Loucy (cell line): Measurements from ENCODE around the gene LEPROT.

Experiments
- H2AFZ ChIP-seq: fragments of 200-600 bp; sonication (generic); 2 replicates; pipeline ENCODE4 v1.6.0; 2016; ENCODE audit warnings: antibody characterized with exemption, mild to moderate bottlenecking, low read length, moderate library complexity
- H3F3A ChIP-seq: fragments of 200-600 bp; 2 replicates; pipeline ENCODE4 v1.6.0; 2016; ENCODE audit warnings: antibody characterized with exemption, low read depth, mild to moderate bottlenecking
- H3K27me3 ChIP-seq: fragments of 200-600 bp; sonication (generic); 2 replicates; pipeline ENCODE4 v1.6.1; 2014; ENCODE audit warnings: low read length, mild to moderate bottlenecking; ENCODE audit not compliant: insufficient read depth, poor library complexity, severe bottlenecking
- H3K36me3 ChIP-seq: fragments of 200-600 bp; sonication (generic); 2 replicates; pipeline ENCODE4 v1.6.1; 2016; ENCODE audit warnings: low read length; ENCODE audit not compliant: insufficient read depth
- H3K4me1 ChIP-seq: fragments of 200-600 bp; sonication (generic); 2 replicates; pipeline ENCODE4 v1.5.1; 2014; ENCODE audit warnings: low read length, mild to moderate bottlenecking; ENCODE audit not compliant: insufficient read depth, poor library complexity, severe bottlenecking
- H3K4me2 ChIP-seq: fragments of 200-600 bp; sonication (generic); 2 replicates; pipeline ENCODE4 v1.6.0; 2014; ENCODE audit warnings: antibody characterized with exemption, low read length, low read depth, mild to moderate bottlenecking; ENCODE audit not compliant: poor library complexity, severe bottlenecking
- H3K4me3 ChIP-seq: fragments of 200-600 bp; sonication (generic); 2 replicates; pipeline ENCODE4 v1.5.1; 2014; ENCODE audit warnings: low read length, mild to moderate bottlenecking, mixed read lengths; ENCODE audit not compliant: poor library complexity, severe bottlenecking
- H3K79me2 ChIP-seq: fragments of 200-600 bp; sonication (generic); 2 replicates; pipeline ENCODE4 v1.6.1; 2014; ENCODE audit warnings: low read length; ENCODE audit not compliant: insufficient read depth
- H3K9ac ChIP-seq: fragments of 200-600 bp; sonication (generic); 2 replicates; pipeline ENCODE4 v1.6.0; 2014; ENCODE audit warnings: mild to moderate bottlenecking, low read depth, low read length, moderate library complexity; ENCODE audit not compliant: poor library complexity, severe bottlenecking
- H3K9me2 ChIP-seq: fragments of 200-600 bp; sonication (generic); replicated peaks from 2 replicates; pipeline ENCODE4 v1.6.1; 2016; ENCODE audit warnings: low read depth, low read length, mixed read lengths
- H3K9me3 ChIP-seq: fragments of 200-600 bp; sonication (generic); 2 replicates; pipeline ENCODE4 v1.6.1; 2014; ENCODE audit warnings: mild to moderate bottlenecking, antibody characterized with exemption, low read length, low read depth; ENCODE audit not compliant: insufficient read depth
- H4K20me1 ChIP-seq: fragments of 200-600 bp; sonication (generic); 2 replicates; pipeline ENCODE4 v1.6.0; 2014; ENCODE audit warnings: antibody characterized with exemption, low read length, mild to moderate bottlenecking; ENCODE audit not compliant: insufficient read depth, poor library complexity, severe bottlenecking
- EZH2phosphoT487 ChIP-seq: fragments of 200-600 bp; IDR thresholded peaks from 2 replicates; pipeline ENCODE4 v1.6.1; 2018; ENCODE audit warnings: antibody characterized with exemption, mild to moderate bottlenecking, moderate library complexity, borderline replicate concordance
- TF ChIP-seq, protein P1 (sequence below): fragments of 200-600 bp; sonication (generic); conservative IDR thresholded peaks from 2 replicates; pipeline ENCODE4 v1.5.1; 2014; ENCODE audit warnings: mild to moderate bottlenecking, antibody characterized with exemption, low read length

Gene LEPROT

DNA sequence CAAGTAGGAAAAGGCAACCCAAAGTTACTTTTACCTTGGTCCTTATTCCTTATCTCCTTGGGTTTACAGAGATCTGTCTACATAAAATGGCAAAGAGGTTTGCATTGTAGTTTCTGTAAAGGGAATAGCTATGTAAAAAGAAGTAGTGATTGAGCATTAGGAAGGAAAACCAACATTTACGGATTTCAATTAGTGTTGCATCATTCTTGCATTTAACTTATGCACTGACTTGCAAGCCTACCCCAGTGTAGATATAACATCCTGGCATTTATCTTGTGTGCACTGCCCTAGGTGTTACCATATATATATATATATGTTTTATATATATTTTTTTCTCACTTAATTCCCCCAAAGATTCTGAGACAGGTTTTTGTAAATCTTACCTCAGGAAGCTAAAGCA lies 3.7 kb upstream of the LEPROT start:
- peaks cover 4% of the 10 kb centered on the region for H4K20me1 ChIP-seq
- peaks cover 10% of the 10 kb centered on the region for H3K79me2 ChIP-seq
- no peaks in the 10 kb centered on the region for H3F3A ChIP-seq
- no peak overlapping the region for H3K4me3 ChIP-seq
- H3K4me2 ChIP-seq: no peak overlapping the region
- H2AFZ ChIP-seq: no peak overlapping the region
- H3K9me3 ChIP-seq: no peaks in the 10 kb centered on the region
- no peak for TF ChIP-seq EZH2phosphoT487
- TF ChIP-seq, protein P1, sequence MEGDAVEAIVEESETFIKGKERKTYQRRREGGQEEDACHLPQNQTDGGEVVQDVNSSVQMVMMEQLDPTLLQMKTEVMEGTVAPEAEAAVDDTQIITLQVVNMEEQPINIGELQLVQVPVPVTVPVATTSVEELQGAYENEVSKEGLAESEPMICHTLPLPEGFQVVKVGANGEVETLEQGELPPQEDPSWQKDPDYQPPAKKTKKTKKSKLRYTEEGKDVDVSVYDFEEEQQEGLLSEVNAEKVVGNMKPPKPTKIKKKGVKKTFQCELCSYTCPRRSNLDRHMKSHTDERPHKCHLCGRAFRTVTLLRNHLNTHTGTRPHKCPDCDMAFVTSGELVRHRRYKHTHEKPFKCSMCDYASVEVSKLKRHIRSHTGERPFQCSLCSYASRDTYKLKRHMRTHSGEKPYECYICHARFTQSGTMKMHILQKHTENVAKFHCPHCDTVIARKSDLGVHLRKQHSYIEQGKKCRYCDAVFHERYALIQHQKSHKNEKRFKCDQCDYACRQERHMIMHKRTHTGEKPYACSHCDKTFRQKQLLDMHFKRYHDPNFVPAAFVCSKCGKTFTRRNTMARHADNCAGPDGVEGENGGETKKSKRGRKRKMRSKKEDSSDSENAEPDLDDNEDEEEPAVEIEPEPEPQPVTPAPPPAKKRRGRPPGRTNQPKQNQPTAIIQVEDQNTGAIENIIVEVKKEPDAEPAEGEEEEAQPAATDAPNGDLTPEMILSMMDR: no peak
- no peaks in the 10 kb centered on the region for H3K9me2 ChIP-seq
- no peak overlapping the region for H3K9ac ChIP-seq
- peaks cover 14% of the 10 kb centered on the region for H3K4me1 ChIP-seq
- H3K27me3 ChIP-seq: no peaks in the 10 kb centered on the region
- no peaks in the 10 kb centered on the region for H3K36me3 ChIP-seq

DNA sequence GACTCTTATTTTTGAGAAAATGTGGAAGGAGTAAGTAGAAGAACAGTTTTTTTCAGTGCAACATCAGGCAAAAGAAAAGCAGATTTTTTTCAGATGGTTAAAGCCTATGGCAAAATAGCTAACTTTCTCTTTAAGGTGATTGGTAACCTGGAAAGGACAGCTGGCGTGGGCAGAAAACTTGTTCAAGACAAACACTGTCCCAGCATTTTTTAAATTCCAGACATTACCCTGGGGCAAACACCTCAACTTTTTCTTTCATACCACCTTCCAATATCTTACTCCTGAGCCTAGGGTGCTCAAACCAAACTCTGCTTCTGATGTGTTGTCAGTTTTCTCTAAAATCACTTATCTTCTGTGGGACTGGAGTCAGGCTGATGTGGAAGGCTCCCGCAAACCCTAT lies 2.7 kb upstream of the LEPROT start:
- no peaks in the 10 kb centered on the region for H3K27me3 ChIP-seq
- H3K79me2 ChIP-seq: peaks cover 19% of the 10 kb centered on the region
- no peaks in the 10 kb centered on the region for H3F3A ChIP-seq
- H3K36me3 ChIP-seq: no peaks in the 10 kb centered on the region
- H3K9me2 ChIP-seq: no peaks in the 10 kb centered on the region
- H3K9me3 ChIP-seq: no peaks in the 10 kb centered on the region
- no peak overlapping the region for H2AFZ ChIP-seq
- H3K4me1 ChIP-seq: peaks cover 23% of the 10 kb centered on the region
- H4K20me1 ChIP-seq: peaks cover 14% of the 10 kb centered on the region
- no peak overlapping the region for H3K4me2 ChIP-seq
- H3K9ac ChIP-seq: no peak overlapping the region
- no peak overlapping the region for H3K4me3 ChIP-seq
- TF ChIP-seq, protein P1: no peak
- TF ChIP-seq EZH2phosphoT487: no peak

DNA sequence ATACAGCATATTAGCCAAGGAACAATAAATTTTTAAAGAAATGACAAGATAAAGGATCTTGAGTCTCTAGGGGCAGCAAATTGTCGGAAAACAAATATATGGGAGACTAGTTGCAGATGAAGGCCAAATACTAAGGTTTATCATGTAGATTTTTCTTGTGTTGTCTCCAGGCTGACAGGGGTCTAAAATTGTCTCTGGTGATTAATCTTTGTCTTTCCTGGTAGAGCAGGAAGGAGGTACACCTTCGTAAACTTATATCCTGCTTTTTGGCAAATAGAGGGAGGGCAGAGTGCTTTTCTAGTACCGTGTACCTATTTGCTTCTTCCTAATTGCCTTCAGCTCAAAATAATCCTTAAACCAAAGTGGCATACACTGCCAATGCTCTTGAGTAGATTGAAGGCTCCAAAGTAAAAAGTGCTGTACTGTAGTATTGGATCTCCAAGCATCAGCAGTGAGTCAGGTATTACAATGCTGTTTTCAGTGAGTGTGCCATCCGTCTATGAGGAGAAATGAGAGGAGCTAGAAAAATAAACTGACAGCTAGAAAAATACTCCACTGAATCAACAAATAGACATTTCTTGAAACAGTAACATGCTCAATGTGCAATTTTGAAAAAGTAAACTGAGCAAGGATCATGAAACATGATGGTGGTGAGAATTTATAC lies 1.8 kb upstream of the LEPROT start:
- no peaks in the 10 kb centered on the region for H3K36me3 ChIP-seq
- peaks cover 28% of the 10 kb centered on the region for H3K79me2 ChIP-seq
- H3F3A ChIP-seq: no peaks in the 10 kb centered on the region
- H3K9me3 ChIP-seq: no peaks in the 10 kb centered on the region
- peaks cover 32% of the 10 kb centered on the region for H3K4me1 ChIP-seq
- no peak overlapping the region for H3K9ac ChIP-seq
- no peak overlapping the region for H2AFZ ChIP-seq
- H3K4me3 ChIP-seq: no peak overlapping the region
- H3K9me2 ChIP-seq: no peaks in the 10 kb centered on the region
- no peaks in the 10 kb centered on the region for H3K27me3 ChIP-seq
- H3K4me2 ChIP-seq: no peak overlapping the region
- H4K20me1 ChIP-seq: peaks cover 17% of the 10 kb centered on the region
- TF ChIP-seq EZH2phosphoT487: no peak
- TF ChIP-seq, protein P1: no peak
